Gastrocnemius medialis (tissue), 4 donors: ENCODE results near the gene NR1H4.

ENCODE experiments used
- CTCF ChIP-seq, 5 experiments: fragments of 450-650 bp in 3 of 5; fragments of 200-600 bp in 2 of 5; sonication (generic) in 2 of 5; IDR thresholded peaks in 4 of 5; conservative IDR thresholded peaks in 1 of 5; 1 replicate in 4 of 5; 2 replicates in 1 of 5; pipeline ENCODE4 v1.5.1; 2016 to 2019; ENCODE audit warnings: antibody characterized with exemption in 5 of 5, mild to moderate bottlenecking in 3 of 5, moderate library complexity in 3 of 5
- POLR2A ChIP-seq, 2 donors: fragments of 450-650 bp; IDR thresholded peaks; one replicate each; pipeline ENCODE4 v1.6.1; 2017; ENCODE audit warnings: antibody characterized with exemption in 2 of 2, mild to moderate bottlenecking in 2 of 2, moderate library complexity in 2 of 2

GRCh38 chr12:100534625-100535227, 61.1 kb downstream of the NR1H4 start:
- no peak for TF ChIP-seq CTCF (IDR thresholded peaks at IDR 0.05 in 4 of 5, conservative IDR thresholded peaks at IDR 0.05 in 1 of 5)
- no peak for TF ChIP-seq POLR2A (IDR thresholded peaks at IDR 0.05)
